ENCODE measurements around the gene LRP2BP. TPM values are rescaled to one million over a fixed set of nuclear protein-coding genes. Genes with fewer than 3 reads are reported as not detected.
A peak's percentile ranks its signal among the peaks of the same experiment; 100 is the strongest.

LRP2BP gene
- total RNA-seq, 1 donor from 2014 or later, result 0.53 TPM

- no peak overlapping the region for H3K4me3 ChIP-seq (ENCODE audit: low read depth, low read length)
- no peaks in the 10 kb centered on the region for H3K36me3 ChIP-seq (ENCODE audit: control insufficient read depth, insufficient read depth, low read length)
- DNase-seq (ENCODE audit: low read depth) (no peak), FAIRE-seq (peak; percentile 81)
- TF ChIP-seq CTCF (IDR thresholded peaks at IDR 0.05; ENCODE audit: insufficient read depth, low read length, severe bottlenecking), result no peak
- no peaks in the 10 kb centered on the region for H3K27me3 ChIP-seq (ENCODE audit: control insufficient read depth, insufficient read depth, low read length)
Observed at GRCh38 chr4:185412412-185412811, 16.7 kb upstream of the LRP2BP start.

GRCh38 chr4:185411849-185412248 lies 16.1 kb upstream of the LRP2BP start:
- Histone ChIP-seq H3K27me3 (ENCODE audit: control insufficient read depth, insufficient read depth, low read length) (no peaks in the 10 kb centered on the region), H3K36me3 (ENCODE audit: control insufficient read depth, insufficient read depth, low read length) (no peaks in the 10 kb centered on the region), H3K4me3 (ENCODE audit: low read depth, low read length) (no peak overlapping the region)
- TF ChIP-seq CTCF (IDR thresholded peaks at IDR 0.05; ENCODE audit: insufficient read depth, low read length, severe bottlenecking), result no peak
- DNase-seq (ENCODE audit: low read depth) (no peak), FAIRE-seq (no peak)

- no peaks in the 10 kb centered on the region for H3K36me3 ChIP-seq (ENCODE audit: control insufficient read depth, insufficient read depth, low read length)
- H3K4me3 ChIP-seq (ENCODE audit: low read depth, low read length), result no peak overlapping the region
- no peaks in the 10 kb centered on the region for H3K27me3 ChIP-seq (ENCODE audit: control insufficient read depth, insufficient read depth, low read length)
- DNase-seq (ENCODE audit: low read depth) (no peak), FAIRE-seq (no peak)
- TF ChIP-seq CTCF (IDR thresholded peaks at IDR 0.05; ENCODE audit: insufficient read depth, low read length, severe bottlenecking), result no peak
Observed at GRCh38 chr4:185408432-185408831, 12.7 kb upstream of the LRP2BP start.

- DNase-seq (ENCODE audit: low read depth) (no peak), FAIRE-seq (no peak)
- H3K4me3 ChIP-seq (ENCODE audit: low read depth, low read length), result no peak overlapping the region
- TF ChIP-seq CTCF (IDR thresholded peaks at IDR 0.05; ENCODE audit: insufficient read depth, low read length, severe bottlenecking), result no peak
- H3K27me3 ChIP-seq (ENCODE audit: control insufficient read depth, insufficient read depth, low read length), result no peaks in the 10 kb centered on the region
- peaks cover 2% of the 10 kb centered on the region for H3K36me3 ChIP-seq (ENCODE audit: control insufficient read depth, insufficient read depth, low read length)
Observed at GRCh38 chr4:185405296-185405999, 9.7 kb upstream of the LRP2BP start.

GRCh38 chr4:185404031-185404430 lies 8.3 kb upstream of the LRP2BP start:
- Histone ChIP-seq H3K27me3 (ENCODE audit: control insufficient read depth, insufficient read depth, low read length) (no peaks in the 10 kb centered on the region), H3K36me3 (ENCODE audit: control insufficient read depth, insufficient read depth, low read length) (peaks cover 2% of the 10 kb centered on the region), H3K4me3 (ENCODE audit: low read depth, low read length) (no peak overlapping the region)
- FAIRE-seq, result no peak
- TF ChIP-seq CTCF (IDR thresholded peaks at IDR 0.05; ENCODE audit: insufficient read depth, low read length, severe bottlenecking), result no peak
- DNase-seq (ENCODE audit: low read depth), result no peak

- DNase-seq (ENCODE audit: low read depth), result peak; percentile 11
Observed at GRCh38 chr4:185399466-185399865, 3.7 kb upstream of the LRP2BP start.

More at GRCh38 chr4:185399466-185399865, 3.7 kb upstream of the LRP2BP start:
- FAIRE-seq, result no peak
- Histone ChIP-seq H3K4me3 (ENCODE audit: low read depth, low read length) (no peak overlapping the region), H3K27me3 (ENCODE audit: control insufficient read depth, insufficient read depth, low read length) (no peaks in the 10 kb centered on the region), H3K36me3 (ENCODE audit: control insufficient read depth, insufficient read depth, low read length) (peaks cover 2% of the 10 kb centered on the region)
- no peak for TF ChIP-seq CTCF (IDR thresholded peaks at IDR 0.05; ENCODE audit: insufficient read depth, low read length, severe bottlenecking)

Measured in bronchial epithelial cell (primary cell).